Measurements from ENCODE around the gene ACTL6B.
"Not testable (repeated sequence)": the region's sequence is repeated elsewhere in the genome, so short reads cannot be mapped to it uniquely, and the experiment has no call there.

The ACTL6B gene

DNA sequence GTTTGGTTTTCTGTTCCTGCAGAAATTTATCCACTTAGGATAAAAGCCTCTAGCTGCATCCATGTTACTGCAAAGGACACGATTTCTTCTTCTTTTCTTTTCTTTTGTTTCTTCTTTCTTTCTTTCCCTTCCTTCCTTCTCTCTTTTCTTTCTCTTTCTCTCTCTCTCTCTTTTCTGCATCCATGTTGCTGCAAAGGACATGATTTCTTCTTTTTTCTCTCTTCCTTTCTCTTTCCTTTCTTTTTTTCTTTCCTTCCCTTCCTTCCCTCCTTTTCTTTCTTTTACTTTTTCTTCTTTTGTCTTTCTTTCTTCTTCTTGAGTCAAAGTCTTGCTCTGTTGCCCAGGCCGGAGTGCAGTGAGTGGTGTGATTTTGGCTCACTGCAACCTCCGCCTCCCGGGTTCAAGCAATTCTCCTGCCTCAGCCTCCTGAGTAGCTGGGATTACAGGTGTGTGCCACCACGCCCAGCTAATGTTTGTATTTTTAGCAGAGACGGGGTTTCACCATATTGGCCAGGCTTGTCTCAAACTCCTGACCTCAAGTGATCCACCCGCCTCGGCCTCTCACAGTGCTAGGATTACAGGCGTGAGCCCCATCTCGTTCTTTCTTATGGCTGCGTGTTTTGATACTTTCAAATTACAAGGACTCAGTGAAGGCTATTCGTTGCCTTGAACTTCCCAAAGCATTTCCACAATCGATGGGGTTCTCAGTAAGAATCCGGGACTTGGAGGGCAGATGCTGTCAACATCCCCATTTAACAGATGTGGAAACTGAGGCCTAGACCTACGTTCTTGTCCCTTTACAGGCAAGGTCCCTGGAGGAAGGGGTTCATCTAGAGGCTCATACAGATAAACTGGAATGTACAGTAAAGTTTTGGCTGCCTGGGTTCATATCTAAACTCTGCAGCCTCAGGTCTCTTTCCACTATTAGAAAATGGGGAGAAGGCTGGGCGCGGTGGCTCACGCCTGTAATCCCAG is 15.4 kb upstream of the ACTL6B start:
- no peak for DNase-seq

DNA sequence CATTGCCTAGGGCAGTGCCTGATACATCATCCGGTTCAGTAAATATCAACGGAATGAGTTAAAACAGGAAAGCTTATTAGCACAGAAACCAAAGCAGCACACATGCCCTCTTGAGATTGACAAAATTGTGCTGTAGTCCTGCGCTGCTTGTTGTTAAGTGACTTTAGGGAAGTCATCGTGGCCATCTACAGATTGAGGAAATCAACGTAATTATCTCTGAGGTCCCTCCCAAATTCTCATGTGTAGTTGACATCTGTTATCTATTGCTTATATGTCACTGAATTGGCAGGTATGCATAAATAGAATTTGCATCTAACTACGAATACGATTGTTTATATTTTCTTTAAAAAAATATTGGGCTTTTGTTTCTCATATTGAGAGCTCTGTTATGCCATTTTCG is 13.8 kb upstream of the ACTL6B start:
- peak; percentile 22 to 38 for DNase-seq

- not testable (repeated sequence) for DNase-seq
These were observed 12.9 kb upstream of the ACTL6B start for GRCh38 chr7:100669106-100669505.

GRCh38 chr7:100668069-100668449 is 11.8 kb upstream of the ACTL6B start:
- no peak for DNase-seq

- no peak for DNase-seq
These were observed 11.3 kb upstream of the ACTL6B start for GRCh38 chr7:100667331-100668068.

DNA sequence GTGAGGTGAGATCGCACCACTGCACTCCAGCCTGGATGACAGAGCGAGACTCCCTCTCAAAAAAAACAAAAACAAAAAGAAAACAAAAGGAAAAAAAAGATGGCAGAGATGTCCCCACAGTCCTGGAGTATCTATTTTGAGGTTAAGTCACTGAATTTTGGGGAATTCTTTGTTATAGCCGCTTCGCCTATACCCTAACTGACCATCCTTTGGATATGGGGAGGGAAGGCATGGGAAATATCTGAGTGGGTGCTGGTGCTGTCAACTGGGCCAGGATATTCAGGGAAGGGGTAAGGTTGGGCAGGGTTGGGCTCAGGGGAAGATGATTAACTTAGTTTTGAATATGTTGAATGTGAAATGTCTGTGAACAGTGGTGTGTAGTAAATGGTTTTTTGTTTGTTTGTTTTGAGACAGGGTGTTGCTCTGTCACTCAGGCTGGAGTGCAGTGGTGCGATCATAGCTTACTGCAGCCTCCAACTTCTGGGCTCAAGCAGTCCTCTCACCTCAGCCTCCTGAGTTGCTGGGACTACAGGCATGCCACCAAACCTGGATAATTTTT is 9.0 kb upstream of the ACTL6B start:
- no peak for DNase-seq

- not testable (repeated sequence) for DNase-seq
These were observed 6.0 kb upstream of the ACTL6B start for GRCh38 chr7:100662194-100662776.

- DNase-seq = no peak
These were observed 1.1 kb downstream of the ACTL6B start for GRCh38 chr7:100654908-100655831.

DNA sequence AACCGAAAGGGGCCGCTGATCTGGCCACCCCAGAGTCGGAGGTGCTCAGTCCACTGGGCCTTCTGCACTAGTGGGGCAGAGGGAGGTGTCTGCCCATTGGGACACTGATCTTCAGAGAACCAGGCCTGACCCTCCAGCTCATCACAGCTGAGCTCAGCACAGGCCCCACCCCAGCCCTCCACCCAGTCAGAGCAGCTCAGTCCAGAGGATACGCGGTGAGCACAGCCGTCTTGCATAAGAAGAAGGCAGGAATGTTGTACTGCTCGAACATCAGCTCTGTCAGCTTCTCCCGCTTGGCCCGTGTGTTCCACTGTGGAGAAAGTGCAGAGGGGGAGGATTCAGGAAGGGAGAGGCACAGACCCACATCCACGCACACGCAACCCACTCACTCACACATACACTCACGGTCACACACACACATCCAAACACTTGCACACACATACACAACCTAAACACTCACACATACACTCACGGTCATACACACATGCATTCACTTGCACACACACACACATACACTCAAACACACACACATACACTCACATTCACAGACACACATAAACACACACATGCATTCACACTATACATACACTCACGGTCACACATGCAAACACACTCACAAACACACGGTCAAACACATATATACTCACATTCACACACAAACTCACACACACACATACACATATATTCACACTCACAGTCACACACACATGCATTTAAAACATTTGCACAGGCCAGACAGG is 6.3 kb downstream of the ACTL6B start:
- no peak for DNase-seq

DNA sequence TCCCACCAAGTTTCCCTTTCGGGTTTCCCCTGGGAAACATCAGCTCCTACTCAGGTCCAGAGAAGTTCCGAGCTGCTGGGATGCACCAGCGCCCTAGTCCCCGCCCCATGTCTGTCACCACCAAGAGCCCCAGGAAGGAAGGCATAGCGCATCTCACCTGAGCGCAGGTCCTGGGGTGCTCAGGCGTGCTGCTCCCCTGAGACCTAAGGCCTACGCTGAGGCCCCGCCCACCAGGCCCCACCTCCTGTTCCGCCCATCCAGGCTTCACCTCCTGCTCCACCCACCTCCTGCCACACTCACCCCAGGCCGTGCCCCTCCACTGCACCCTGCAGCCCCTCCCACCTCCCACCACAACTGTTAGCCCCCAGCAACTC is 13.7 kb downstream of the ACTL6B start:
- no peak for DNase-seq

DNA sequence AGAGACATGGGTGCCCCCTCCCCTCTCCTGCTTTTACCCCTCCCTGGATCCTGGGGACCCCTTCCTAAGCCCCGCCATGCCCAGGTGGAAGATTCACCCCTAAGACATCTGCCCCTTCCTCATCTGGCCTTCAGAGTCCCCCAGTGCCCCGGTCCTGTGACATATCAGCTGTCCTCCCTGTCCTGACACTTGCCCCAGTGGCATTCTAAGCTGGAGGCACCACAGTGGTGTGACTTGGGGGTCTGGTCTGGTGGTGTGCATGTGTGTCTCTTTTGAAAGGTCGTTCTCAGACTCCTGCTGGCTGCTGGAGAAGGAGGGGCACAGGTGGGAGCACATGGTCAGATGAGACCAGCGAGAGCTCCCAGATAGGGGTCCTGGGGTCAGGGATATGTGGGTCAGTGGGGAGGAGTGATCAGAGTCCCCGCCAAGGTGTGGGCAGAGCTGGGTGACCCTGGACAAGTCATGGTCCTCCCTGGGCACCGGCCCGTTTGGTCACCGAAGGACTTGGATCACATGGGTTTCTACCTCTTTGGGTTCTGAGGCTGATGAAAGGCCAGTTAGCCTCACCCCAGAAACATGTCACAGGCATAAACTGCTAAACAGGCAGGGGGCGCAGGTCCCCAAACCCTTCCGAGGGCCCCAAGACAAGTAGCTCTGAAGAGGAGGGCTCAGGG is 14.3 kb downstream of the ACTL6B start:
- DNase-seq = no peak

- no peak for DNase-seq
These were observed 14.8 kb downstream of the ACTL6B start, which contains the start of gene TFR2 for GRCh38 chr7:100641463-100641859. TFR2 (minus strand) TSS chr7:100641552; CDS start chr7:100641509, 43 bp downstream.

GRCh38 chr7:100640517-100641440 is 15.5 kb downstream of the ACTL6B start:
- DNase-seq = no peak

DNA sequence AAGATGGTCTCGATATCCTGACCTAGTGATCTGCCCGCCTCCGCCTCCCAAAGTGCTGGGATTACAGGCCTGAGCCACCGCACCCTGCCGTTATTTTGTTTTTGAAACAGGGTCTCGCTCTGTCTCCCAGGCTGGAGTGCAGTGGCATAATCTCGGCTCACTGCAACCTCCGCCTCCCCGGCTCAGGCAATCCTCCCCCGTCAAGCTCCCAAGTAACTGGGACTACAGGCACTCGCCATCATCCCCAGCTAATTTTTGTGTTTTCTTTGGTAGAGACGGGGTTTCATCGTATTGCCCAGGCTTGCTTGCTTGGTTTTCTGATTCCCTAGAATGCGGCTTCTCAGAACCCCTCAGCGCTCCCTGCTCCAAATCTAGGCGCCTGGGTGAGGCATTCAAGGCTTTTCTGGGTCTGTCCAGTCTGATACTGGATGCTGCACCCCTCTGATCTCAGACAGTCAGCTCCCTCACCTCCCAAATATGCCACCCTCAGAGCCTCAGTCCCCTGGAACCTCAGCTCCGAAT is 16.2 kb downstream of the ACTL6B start:
- no peak for DNase-seq

DNA sequence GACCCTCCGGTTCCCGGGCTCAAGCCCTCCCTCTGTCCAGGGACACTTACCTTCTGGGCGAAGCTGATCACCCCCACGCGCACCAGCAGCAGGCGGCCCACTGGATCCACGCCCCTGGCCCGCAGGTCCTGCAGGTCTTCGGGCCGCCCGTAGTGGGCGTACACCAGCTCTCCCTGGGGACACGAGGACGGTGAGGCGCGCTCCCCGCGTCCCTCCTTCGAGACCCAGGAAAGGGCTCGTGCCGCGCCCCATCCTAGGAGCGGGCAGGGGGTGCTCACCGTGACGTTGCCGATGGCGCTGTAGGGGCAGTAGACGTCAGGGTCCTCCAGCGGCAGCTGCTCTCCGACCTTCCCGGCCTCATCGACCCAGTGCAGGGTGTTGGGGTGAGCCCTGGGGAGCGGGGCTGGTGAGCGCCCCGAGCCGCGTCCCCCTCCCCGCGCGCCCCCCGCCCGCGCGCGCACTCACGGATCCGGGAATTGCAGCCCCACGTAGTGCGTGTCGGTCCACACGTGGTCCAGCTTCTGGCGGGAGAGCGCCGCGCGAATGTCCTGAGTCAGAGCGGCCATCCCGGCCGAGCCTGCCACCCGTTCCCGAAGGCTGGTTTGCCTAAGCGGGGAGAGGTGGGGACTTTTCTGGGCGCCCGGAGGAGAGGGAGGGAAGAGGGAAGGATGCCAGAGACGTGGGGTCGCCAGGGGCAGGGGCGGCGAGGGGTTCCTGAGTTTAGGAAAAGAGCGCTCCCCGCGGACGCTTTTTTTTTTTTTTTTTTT is 23.1 kb downstream of the ACTL6B start:
- DNase-seq = peak; percentile 16 to 44

- no peak for DNase-seq
These were observed 26.2 kb downstream of the ACTL6B start for GRCh38 chr7:100630066-100630465.

DNA sequence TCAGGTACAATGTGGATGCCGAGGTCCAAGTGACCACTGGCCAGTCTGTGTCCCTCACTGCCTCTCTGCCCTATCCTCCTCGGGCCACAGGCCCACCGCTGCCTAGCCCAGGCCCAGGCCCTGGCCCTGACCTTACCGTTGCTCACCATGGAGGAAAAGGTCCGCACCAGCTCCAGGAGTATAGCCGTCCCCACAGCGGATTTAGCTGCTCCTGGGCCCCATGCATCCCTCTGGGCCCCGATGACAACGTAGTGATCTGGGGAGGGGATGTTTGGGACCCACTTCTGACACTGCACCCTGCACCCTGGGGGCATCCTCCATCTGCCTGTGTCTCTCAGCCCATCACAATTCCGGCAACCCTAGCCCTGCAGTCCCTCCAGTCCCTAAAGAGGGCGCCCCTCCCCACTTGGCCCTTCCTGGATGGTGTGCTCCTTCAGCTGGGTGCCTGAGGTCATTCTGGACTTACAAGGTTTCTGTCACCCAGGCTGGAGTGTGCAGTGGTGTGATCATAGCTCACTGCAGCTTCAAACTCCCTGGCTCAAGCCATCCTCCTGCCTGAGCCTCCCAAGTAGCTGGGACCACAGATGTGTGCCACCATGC is 27.0 kb downstream of the ACTL6B start:
- peak; percentile 42 to 51 for DNase-seq

DNA sequence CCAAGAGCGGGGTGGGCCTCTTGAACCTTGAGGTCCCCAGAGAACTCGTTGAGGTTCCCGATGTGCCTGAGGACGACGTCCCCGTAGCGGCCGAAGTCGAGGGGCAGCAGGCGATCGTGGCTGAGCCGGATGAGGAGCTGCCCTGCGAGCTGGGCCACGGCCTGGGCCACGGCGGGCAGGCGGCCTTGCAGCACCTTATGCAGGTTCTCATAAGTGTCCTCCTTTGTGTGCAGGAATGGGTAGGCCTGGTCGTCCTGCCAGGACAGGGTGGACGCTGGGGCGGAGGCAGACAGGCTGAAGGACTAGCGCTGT is 29.1 kb downstream of the ACTL6B start:
- no peak for DNase-seq

Measured in inflammatory macrophage (primary cell).